NCI-H226 (cell line): Measurements from ENCODE around the gene TNFRSF13B.
"Not testable (repeated sequence)": the region's sequence is repeated elsewhere in the genome, so short reads cannot be mapped to it uniquely, and the experiment has no call there.

Experiments
- DNase-seq: peaks from one replicate; pipeline ENCODE4 v3.0.0-alpha.2; 2015

TNFRSF13B gene

DNA sequence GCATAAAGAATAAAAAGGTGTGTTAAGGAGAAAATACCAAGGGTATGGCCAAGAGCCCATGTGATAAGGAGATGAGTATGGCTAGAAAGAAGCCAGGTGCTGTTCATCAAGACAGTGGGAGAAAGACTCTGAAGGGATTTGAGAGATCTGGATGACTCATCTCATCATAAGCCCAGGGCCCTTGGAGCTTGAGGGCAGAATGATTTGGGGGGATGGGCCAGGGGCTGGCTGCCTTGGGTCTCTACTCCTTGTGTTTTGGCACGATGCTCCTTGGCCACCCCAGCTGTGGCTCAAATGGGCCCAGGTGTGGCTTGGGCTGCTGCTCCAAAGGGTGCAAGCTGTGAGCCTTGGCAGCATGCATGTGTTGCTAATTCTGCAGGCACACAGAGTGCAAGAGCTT, 14.5 kb upstream of the TNFRSF13B start:
- peak; percentile 79 for DNase-seq

DNA sequence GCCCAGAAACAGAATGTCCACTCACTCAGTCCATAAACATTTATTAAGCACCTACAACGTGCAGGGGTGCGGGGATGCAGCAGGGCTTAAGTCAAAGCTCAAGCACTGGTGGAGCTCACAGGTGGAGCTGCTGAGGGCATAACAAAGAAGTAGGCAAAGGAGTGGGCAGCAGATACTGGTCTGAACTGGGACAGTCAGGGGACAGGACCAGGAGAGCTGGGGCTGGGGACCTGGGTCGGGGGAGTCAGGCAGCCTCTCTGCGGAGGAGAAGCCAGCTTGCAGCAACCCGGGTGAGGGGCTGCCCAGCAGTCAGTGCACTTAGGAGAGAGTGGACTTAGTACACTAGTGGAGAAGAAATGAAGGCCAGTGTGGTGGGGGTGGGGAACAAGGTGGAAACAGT, 10.0 kb upstream of the TNFRSF13B start:
- DNase-seq: no peak

DNA sequence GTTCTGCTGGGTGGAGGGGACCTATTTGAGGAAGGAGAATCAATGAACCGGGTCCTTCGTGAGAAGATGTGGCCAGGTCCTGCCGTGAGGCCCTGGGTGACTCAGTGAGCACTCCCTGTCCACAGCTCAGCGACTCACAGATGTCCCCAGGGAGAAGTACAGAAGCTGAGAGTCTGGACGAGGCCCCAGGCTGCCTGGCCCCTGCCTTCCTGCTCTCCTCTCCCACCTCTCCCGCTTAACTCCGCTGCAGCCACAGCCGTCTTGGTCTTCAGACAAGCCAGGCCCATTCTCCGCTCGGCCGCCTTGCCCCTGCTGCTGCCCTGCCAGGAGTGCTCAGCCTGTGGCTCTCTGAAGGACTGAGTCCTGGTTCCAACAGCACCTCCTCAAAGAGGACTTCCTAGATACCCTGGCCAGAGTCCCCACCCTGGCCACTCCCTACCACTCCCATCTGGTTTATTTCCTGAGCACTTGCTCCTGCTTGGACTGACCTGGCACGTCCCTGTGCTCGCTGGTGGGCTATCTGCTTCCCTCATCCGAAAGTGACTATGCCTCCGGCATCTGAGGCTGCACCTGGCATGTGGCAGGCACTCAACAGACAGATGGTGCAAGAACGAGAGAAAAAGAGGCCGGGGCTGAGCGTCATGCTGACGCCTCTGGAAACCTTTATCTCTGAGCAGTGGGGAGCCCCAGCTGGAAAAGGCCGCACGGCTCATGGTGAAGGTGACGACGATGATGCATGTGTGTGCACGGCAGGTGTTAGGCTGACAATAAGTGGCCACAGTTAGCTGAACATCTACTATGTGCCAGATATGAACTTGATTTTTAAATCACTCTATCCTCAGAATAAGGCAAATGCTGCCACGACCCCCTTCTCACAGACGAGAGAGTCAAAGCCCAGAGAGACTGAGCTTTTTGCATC, 9.2 kb upstream of the TNFRSF13B start:
- no peak for DNase-seq

DNA sequence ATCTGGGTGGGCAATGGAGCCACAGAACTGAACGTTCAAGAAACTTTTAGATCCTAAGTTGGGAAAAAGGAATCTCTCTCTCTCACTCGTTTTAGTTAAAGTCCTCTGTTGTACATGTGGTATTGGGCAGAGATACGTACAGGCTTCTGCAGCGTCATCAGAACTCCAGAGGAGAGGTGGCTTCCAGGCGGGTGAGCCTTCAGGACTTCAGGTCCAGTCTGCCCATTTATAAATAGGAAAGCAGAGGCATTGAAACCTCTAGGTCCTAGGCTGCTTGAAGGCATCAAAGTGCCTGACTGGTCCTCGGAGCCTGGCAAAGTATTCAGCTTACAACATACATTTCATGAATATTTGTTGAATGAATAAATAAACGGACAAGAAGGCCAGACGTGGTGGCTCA, 8.1 kb upstream of the TNFRSF13B start:
- no peak for DNase-seq

DNA sequence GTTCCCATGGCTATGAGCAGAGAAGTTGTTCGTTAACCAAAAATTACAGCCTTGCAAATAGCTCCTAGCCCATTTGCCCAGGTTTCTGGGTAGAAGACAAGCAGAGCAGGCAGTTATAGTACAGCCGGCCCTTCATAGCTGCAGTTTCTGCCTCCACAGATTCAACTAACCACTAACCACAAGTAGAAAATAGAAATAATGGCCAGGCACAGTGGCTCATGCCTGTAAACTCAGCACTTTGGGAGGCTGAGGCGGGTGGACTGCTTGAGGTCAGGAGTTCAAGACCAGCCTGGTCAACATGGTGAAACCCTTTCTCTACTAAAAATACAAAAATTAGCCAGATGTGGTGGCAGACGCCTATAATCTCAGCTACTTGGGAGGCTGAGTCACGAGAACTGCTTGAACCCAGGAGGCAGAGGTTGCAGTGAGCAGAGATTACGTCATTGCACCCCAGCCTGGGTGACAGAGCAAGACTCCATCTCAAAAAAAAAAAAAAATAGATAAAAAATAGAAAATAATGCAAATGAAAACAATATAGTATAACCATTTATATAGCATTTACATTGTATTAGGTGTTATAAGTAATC, 7.4 kb upstream of the TNFRSF13B start:
- DNase-seq: not testable (repeated sequence)

DNA sequence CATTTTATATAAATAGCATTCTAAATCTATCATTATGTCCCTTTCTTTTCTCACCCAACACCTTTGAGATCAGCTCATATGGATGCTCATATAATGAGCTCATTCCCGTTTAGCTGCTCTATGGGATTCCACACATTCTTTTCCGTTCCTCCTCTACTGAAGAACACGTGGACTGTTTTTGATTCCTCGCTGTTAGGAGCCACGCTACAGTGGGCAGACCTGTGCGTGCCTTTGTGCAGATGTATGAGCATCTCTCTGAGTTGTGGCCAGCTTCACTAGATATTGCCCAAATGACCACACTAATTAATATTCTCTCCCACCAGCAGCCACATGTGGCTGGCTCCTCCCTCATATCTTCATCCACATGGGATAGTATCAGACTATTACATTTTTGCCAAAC, 6.0 kb upstream of the TNFRSF13B start:
- DNase-seq: peak; percentile 86

DNA sequence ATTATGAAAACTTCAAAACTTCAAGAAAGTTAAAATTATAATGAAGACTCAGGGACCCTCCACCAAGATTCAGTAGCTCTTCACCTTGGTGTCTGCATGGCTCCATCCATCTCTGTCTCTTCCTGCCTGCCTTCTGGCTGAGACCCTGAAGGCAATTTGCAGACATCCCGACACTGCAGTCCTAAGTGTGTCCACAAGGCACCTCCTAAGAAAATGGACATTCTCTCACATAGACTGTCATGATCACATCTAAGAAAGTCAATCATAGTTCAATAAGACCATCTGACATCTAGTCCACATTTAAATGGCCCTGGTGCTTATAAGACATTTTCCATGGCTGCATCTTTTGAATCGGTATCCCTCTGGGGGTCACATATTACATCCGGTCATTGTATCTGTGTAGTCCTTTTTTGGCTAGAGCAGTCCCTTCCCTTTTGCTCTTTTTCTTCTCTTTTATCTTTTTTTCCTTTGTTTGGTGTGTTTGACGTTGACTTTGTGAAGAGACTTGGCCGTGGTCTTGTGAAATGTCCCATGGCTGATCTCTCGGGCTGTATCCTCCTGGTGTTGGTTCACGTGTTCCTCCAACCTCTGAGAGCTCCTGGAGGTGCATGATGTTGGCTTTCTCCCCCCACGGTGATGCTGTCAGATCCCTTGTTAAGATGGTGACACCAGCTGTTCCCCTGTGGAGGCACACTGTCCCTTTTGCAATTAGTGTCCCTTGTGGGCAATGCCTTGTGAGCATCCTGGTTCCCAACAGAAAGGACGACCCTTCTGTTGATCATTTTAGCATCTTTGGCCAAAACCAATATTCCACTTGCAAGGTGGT, 5.0 kb upstream of the TNFRSF13B start:
- no peak for DNase-seq

DNA sequence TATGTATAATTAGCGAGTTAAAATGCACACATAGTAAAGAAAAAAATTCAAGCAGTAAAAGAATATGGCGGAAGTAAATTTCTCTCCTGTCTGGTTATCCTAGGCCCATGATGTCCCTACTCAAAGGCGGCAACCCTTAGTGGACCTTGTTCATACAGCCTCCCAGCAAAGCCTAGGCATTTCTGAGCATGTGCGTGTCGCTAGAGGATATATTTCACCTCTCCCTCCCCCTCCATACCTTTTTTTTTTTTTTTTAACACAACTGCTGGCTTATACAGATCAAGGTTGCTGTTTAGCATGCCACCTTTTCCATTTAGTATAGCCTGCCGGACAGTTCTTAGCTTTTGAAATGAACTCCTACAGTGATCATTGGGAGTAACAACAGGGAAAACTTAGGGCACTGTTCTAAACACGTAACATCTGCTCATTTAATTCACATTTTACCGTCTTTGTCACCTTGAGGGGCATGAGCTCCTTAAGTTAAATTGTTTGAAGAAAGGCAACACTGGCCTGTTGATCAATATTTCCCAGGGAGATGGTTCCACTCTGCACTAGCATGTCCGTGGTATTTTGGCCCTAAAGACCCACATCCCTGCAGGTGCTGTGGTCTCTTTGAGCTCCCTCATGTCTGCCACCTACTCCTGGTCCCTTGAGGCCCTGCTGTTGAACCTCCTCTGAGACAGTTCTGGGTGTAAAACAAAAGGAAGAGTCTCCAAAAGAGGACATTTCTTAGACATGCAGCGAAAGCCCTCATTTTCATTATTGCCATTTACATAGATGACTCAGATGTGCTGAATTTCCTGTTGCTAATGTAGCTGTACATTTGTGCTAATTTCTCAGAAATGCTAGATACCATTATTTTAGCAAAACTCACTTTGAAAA, 4.1 kb upstream of the TNFRSF13B start:
- no peak for DNase-seq

DNA sequence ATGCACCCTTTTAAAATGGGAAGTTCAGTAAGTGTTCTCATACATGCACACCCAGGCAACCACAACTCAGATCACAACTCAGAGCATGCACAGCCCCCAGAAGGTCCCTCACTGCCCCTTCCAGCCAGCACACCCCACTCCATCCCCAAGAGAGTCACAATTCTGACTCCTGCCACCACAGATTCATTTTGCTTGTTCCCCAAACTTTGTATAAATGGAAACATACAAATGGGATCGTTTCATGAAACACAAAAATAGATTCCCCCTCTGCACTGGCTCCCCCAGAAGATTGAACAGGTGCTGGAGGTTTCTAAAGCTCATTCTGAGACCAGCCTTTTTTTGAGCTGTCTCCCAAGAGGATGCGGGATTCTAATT, 3.3 kb upstream of the TNFRSF13B start:
- DNase-seq: no peak

DNA sequence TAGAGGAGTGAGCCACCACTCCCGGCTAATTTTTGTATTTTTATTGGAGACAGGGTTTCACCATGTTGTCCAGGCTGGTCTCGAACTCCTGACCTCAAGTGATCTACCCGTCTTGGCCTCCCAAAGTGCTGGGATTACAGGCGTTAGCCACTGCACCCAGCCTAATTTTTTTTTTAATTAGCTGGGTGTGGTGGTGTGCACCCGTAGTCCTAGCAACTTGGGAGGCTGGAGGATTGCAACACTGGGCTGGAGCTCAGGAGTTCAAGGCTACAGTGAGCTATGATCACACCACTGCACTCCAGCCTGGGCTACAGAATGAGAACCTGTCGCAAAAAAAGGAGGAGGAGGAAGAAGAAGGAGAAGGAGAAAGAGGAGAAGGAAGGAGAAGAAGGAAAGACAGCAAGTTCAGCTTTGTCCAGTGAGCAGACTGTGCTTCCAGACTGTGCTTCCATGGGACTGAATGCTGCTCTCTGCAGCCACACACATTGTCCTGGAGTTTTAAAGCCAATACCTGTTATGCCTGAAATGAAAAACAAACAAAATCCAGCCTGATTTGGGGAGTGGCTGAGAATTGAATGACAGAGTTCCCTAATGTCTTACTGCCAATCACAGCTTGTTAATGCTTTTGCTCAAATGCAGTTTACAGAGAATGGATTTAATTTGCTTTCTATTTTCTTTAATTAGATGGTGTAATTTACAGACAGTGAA, 2.8 kb upstream of the TNFRSF13B start:
- no peak for DNase-seq

DNA sequence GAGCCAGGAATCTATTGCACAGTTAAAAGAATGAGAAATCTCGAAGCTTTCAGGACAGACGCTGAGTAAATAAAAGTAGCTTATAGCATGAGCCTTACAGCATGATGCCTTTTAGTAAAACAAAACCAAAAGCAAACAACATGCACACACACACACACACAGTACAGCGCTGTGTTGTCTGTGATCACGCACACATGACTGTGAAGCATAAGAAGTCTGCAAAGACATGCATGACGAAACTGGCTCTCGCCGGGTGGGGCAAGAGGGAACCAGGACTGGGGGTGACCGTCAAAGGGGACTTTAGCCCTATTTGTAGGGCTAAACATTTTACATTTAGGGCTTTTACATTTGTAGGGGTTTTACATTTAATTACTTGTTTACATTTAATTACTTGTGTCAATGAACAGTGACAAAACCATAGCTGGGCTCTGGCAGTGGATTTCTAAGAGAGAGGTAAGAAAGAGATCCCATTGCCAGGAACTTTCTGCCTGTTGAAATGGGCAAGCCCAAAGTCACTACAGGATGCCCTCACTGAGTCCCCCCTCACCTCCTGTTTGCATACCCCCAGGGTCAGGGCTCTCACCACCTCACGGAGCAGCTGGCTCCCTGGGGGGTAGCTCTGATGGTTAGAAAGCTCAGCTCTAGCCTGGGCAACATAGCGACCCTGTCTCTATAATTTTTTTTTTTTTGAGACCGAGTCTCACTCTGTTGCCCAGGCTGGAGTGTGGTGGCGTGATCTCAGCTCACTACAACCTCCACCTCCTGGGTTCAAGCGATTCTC, 2.0 kb upstream of the TNFRSF13B start:
- DNase-seq: no peak

DNA sequence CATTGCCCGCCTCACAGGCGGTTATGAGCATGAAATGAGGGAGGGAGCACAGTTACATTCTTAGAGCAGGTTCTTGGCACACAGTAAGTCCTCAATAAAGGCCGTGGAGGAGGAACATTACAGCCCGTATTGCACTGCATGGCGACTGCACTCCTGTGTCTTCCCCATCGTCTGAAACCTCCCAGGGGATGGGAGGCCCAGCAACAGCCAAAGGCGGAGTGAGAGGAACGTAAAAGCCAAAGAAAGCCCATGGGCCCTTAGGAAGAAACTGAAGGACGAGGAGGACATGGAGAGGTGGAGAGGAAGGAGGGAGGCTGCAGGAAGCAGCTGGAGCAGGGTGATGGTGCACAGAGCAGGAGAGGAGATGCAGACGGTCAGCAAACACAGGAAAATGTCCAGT, 1.1 kb upstream of the TNFRSF13B start:
- not testable (repeated sequence) for DNase-seq

DNA sequence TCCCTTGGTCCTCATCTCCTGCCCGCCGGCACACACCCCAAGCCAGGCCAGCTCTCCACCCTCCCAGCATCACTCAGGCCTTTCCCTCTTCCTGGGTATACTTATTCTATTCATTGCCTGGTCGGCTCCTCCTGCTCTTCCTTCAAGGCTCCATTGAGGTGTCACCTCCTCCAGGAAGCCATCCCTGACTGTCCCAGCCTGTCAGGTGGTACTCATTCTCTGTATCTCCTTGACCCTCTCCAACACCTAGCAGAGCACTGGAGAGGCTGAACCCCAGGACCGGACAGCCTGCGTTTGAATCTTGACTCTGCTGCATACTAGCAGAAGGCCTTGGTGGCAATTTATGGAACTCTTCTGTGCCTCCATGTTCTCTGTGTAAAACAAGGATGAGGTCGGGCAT, 428 bp upstream of the TNFRSF13B start:
- no peak for DNase-seq

DNA sequence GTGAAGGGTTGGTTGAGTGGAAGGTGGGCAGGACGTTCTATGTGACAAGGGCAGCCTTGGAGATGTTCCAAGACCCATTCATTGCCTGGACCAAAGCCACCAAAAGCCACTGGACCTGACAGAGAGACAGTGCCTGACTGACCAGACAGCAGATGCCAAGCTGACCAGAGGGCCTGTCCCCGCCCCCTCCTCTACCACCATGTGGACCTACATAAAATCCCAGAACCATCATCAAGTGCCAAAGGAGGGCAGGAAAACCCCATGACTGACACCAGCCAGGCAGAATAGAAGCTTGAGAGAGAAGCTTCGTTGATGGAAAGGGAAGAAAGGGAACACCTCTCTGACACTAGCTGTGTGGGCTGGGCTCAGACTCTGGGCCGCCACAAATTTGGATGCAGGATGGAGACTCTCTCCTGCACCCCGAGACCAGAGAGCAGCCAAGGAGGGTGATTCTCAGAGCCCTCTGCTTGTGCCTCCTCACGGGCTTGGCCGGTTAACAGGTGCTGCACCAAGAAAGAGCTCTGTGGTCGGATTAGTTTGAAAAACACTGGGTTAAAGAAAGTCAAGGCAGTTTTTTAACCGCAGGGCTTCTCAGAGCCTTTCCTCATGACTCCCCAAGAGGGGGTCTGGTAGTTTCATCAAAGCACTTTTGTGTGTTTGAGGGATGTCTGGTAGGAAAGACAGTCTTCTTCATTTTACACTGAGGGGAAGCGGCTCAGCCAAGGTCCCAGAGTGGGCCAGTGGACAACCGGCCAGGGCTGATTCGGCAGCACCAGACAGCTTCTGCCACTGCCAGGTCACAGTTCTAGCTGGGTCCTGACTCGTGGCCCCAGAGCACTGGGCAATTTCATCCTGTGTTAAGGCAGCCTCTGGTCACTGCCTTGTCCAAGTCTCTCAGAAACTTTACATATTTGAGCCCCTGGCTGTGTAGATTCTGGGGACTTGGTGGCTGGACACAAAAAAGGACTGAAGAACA, 1.7 kb downstream of the TNFRSF13B start:
- no peak for DNase-seq

DNA sequence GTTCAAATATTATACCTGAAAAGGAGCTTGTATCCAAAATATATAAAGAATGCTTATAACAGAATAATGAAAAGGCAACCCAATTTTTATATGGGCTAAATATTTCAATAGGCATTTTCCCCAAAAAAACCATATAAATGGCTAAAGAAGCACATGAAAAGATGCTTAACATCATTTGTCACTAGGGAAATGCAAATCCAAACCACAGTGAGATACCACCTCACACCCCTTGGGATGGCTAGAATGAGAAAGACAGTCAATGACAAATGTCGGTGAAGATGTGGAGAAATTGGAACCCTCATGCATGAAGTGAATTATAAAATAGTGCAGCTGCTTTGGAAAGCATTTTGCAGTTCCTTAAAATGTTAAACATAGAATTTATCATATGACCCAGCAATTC, 3.1 kb downstream of the TNFRSF13B start:
- no peak for DNase-seq

DNA sequence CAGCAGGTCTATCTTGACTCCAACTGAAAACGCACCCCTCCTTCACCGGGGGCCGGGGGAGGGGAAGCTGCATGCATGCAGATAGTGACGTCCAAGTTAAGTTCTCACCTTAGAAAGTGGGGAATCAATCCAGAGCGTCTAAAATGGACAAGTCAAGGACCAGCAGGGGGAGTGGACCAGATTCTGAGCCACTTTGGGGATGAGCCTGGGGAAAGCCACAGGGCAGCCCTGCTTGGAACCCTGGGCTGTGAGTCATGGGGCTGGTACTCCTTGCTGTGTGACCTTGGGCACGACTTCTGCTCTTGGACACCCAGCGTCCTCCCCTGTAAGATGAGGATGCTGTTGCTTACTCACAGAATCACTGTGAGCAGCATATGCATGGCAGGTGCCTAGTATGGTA, 9.1 kb downstream of the TNFRSF13B start:
- no peak for DNase-seq

DNA sequence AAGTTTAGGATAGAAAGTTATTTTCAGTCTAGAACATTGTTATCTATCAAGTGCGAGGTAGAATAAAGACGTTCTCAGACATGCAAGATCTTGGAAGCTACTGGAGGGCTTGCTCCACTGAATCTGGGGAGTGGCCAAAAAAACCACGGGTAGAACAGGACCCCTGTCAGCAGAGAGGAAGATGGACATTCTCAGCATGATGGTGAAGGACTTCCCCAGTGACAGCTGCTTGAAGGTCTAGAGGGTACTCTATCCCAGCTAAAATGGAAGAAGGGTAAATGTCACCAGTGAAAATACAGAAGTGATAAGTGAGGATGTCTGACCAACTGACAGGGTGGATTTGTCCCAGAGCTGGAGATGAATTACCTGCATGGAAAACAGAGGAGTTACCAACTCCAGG, 10.1 kb downstream of the TNFRSF13B start:
- DNase-seq: no peak

DNA sequence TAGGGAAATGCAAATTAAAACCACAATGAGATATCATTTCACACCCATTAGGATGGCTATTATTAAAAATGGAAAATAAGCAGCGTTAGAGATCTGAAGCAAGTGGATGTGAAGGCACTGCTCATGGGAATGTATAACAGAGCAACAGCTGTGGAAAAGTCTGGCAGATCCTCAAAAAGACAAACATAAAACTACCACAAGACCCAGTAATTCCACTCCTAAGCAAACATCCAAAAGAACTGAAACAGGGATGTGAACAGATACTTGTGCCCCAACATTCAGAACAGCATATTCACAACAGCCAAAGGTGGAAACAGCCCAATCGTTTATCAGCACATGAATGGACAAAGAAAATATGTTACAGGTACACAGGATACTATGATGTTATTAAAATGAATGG, 10.9 kb downstream of the TNFRSF13B start:
- DNase-seq: not testable (repeated sequence)

DNA sequence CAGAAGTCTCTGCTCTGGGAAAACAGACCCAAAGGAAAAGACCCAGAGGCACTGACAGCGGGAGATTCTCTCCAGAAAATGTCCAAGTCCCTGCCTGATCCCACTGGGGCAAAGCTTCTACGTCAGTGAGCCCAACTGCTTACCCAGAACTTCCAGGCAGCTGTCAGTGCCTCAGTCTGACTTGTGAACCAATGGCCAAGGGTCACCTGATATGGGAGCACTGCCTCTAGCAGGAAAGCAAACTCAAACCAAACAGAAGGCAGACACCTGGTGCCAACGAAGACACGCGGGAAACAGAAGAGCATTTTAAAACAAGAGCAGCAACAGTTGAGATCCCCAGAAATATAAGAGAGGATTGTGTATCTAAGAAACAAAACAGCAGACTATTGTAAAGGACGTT, 16.9 kb downstream of the TNFRSF13B start:
- DNase-seq: not testable (repeated sequence)

DNA sequence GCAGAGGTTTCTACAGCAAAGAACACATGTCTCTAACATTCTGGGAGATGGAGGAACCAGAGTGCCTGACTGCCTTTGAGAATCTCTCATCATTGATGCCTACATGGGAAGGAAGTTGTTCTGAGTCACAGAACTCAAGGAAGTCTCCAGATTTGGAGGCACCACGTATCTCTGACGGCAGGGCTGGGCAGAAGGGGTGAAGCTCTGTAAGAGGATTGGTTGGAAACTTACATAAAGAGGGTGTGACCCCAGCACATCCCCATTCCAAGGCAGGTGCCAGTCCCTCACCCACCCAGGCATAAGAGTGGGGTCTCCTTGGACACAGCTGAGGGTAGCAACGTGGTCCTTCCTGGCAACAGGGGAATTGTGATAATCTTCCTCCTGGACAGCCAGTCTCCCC, 17.4 kb downstream of the TNFRSF13B start:
- no peak for DNase-seq
